Medulla oblongata (tissue), 1 donor: ENCODE measurements around the gene CHAF1A.

Experiments used
- DNase-seq: peaks from one replicate; pipeline ENCODE4 v3.0.0-alpha.2; 2015; ENCODE audit errors: extremely low spot score

The CHAF1A gene

DNA sequence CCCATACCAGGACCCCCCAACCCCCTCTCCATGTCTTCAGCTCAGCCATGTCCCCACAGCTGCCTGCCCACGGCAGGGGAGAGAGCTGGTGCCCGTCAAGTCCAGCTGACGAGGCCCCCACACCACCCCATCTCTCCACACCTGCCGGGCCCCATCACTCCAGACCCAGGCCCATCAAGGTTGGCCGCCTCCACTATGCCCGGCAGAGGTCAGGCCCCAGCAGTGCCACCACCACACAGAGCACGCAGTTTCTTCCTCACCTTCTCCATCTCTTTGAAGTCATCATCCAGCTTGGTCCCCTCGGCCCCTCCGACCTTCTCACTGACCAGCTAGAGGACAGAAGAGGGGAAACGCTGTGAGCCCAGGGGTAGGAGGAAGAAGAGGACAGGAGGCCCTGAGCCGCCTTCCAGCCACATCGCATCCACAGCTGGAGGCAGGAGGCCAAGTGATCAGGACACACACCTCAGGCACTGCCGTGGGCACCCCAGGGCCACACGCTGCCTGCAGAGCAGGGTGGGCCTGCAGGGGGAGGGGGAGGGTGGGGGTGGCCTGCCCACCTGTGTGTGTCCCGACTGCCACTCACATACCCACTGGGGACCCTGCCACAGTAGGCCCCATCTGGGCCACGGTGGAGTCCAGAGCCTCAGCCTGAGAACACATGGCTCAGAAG lies 35.6 kb upstream of the CHAF1A start:
- DNase-seq = no peak

DNA sequence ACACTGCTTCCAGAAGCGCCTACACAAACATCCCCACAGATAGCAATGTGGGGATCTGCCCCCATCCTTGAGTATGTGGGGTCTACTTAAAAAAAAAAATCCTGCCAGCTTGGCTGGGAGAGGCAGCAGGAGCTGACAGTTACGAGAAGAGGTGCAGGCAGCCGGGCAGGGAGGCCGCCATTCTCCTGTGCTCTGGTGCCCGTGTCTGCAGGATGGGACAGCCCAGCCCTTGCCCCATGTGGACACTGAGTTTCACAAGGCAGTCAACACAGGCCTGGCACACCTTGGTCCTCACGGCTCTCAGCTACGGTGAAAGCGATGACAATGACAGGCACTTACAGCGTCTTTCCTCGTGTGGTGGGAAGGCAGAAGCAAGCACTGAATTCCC lies 35.1 kb upstream of the CHAF1A start:
- DNase-seq = no peak

DNA sequence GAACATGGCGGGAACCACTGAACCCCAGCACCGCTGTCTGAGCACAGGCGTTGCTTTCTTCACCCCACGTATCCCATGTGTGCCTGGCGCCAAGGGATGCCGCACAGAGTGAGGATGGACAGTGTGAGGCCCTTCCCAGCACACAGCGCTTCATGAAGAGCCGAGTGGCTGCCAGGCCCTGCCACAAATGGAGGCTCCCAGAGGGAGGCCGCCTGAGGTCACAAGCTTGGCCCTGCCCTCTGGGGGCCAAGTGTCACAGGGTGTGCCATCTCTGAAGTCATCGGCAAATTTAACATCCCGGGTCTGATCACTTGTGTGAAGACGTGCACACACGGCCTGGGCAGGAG lies 34.7 kb upstream of the CHAF1A start:
- DNase-seq = no peak

DNA sequence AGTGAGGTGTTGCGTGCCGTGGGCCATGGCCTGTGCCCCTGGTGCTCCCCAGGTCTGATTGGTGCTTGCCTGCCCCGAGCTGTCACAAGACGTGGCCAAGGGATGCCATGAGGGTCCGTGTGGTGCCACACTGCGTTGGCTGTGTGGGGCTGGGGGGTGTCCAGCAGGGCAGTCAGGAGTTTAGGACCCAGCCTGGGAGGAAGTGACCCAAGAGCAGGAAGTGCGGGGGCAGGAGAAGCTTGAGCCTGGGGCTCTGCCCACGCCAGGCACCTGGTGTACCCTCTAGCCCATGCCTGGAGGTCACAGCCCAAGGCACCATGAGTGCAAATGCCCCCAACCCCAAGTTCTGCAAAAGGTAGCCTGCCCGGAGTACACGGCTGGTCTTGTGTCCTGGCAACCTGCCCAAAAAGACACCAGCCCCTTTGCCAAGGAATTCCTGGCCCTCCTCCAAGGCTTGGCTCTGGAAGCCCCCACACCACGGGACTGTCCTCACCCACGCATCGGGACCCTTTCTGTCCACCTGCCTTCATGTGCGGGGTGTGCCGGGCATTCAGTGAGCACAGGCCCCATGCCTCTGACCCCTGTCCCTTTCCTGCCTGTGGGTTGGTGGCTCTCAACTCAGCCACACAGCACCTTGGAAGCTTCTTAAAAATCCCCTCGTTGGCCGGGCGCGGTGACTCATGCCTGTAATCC lies 34.2 kb upstream of the CHAF1A start:
- no peak for DNase-seq

DNA sequence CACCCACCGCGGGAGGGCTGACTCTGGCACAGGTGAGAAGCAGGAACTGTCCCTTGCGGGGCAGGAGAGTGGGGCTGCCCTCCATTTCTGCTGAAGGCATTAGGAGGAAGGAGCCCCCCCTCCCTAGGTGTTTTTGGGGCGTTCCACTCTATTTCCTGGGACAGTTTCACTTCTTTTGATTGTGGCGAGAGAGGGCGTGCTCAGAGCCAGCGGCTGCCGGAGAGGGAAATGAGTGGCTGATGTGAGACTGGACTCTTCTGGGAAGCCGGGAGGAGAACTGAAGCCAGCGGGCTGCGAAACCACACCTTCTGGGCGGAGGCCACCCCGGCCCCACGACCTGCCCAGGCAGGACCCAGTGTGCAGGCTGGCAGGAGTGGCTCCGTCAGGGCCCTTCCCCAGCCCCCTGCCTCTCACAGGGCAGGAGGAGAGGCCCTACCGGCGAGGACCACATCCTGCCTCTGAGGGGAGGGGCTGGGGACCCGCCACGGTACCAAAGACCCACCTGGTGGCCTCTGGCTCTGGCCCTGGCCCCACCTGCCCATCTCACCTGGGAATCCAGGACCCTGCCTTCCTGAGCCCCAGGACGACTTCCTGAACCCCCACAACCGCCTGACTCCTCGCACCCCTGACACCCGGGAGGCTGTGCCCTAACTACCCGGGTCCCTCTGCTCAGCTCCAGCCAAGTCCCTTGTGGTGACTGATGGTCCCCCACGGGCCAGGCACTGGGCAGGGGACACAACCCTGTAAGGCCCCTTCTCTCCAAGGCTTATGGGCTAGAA lies 33.1 kb upstream of the CHAF1A start:
- DNase-seq = peak; percentile 67

DNA sequence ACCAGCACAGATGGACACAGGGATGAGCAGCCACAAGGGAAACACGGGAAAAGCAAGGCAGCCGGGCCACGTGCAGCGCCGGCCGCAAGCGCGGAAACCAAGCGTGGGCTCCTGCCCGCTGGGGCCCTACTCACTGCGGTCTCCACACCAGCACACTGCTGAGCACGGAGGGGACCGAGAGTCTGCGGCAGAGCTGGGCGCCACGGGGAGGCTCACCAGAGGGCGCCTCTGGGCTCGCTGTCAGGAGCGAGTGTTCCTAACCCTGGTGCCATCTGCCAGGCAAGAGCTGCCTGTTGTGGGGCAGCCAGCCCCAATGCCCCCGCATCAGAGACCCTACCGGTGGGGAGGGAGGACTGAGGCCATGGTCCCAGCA lies 32.6 kb upstream of the CHAF1A start:
- DNase-seq = peak; percentile 81

DNA sequence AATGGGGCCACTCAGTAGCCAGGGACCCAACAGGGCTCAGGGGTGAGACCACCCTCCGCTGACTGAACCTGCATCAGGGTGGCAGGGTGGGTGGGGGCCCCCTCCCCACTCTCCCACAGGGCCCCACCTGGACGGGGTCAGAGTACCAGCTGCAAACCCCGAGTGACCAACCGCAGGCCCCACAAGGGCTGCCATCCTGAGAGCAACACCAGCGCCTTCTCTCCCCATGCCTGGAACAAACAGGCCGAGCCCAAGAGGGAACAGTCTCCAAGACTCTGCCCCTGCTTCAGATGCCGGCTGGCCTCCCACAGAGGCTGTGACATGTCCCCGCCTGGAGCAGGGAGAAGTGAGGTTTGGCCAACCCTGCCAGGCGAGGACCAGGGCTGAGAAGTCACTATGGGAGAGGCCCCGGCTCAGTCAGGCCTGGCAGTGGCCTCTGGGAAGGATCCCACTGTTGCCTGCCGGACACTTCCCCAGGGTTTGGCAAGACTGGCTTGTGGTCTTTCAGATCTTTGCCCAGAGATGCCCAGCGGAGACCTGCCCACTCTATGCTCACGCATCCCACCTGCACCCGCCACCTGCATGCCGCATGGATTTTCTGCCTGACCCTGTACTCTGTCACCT lies 31.9 kb upstream of the CHAF1A start:
- no peak for DNase-seq

DNA sequence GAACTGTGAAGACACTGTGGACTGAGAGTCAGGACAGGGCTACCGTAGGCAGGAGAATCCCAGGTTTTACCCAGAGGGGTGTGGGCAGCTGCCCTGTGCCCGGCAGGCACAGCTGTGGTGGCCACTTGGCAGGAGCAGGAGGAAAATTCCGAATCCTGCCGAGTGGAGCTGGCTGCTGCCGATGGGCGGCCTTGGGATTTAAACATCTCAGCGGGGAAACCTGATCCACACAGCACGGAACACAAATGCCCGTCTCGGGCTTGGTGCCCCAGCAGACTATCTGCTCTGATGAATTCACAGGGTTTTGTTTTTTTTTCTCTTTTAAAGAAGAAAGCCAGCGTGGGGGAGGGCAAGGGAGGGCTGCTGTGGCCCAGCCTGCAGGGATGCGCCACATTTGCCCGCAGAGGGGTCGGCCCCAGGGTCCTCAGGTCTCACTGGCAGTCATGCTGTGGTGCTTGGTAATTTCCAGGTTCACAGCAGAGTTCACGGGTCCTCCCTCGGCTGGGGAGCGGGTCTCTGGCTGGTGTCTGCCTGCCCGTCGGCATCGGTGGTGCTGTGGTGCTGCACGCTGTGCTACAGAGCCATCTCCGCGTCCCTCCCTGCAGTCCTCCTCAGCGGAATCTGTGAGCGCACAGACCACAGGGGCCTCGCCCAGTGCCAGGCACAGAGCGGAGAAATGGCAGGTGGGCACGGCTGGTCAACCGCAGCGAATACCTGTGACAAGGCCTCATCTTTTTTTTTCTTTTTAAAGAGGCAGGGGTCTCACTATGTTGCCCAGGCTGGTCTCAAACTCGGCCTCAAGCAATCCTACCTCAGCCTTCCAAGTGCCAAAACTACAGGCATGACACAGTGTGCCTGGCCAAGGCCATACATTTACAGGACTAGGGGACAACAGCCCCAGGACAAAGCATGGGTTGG lies 30.9 kb upstream of the CHAF1A start:
- no peak for DNase-seq

DNA sequence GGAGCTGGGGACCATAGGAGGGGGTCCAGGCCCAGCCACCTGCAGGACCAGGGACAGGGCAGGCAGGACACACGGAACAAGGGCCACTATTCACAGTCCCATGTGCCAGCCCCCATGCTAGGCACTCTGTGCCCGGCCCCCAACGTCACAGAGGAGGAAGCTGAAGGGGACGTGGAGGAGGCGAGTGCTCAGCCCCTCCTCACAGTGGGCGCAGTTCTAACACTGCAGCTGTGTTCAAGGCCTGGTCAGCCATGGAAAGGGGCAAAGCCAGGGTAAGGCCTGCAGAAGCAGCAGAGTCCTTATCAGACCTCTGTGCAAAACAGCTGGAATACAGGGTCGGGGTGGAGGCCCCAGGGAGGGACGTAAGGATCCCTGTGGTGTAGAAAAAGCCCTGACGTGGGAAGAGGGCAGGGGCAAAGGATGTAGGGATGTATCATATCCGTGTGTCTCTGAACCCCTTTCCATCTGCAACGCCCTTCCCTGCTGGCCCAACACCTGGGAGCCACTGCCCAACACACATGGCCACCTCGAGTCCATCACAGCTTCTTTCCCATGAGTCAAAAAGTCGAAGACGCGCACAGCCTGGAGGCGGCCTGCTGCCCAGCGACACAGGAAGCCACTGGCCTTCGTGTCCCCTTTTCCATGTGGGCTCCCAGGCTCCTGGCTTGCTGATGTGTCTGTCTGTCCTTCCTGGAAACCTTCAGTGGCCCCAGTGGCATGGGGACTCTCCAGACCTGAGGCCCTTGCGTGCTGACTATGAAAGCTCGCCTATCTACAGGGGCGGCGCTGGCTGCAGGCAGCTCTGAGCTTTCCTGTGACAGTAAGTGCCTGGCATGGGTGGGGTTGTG lies 30.1 kb upstream of the CHAF1A start:
- no peak for DNase-seq

DNA sequence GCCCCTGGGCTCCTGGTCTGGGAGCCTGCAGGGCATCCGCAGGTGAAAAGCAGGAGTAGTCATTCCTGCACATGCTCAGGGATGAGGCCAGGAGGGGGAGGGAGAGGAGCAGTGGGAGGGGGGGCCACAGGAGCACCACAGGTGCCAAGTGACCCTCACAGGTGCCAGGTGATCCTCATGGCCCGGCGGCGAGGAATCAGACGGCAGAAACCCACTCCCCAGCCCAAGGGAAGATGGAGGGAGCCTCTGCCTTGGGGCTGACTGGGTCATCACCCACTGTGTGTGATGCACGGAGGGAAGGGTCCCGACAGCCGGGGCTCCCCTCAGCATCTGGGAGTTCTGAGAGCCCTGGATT lies 29.4 kb upstream of the CHAF1A start:
- DNase-seq = no peak

DNA sequence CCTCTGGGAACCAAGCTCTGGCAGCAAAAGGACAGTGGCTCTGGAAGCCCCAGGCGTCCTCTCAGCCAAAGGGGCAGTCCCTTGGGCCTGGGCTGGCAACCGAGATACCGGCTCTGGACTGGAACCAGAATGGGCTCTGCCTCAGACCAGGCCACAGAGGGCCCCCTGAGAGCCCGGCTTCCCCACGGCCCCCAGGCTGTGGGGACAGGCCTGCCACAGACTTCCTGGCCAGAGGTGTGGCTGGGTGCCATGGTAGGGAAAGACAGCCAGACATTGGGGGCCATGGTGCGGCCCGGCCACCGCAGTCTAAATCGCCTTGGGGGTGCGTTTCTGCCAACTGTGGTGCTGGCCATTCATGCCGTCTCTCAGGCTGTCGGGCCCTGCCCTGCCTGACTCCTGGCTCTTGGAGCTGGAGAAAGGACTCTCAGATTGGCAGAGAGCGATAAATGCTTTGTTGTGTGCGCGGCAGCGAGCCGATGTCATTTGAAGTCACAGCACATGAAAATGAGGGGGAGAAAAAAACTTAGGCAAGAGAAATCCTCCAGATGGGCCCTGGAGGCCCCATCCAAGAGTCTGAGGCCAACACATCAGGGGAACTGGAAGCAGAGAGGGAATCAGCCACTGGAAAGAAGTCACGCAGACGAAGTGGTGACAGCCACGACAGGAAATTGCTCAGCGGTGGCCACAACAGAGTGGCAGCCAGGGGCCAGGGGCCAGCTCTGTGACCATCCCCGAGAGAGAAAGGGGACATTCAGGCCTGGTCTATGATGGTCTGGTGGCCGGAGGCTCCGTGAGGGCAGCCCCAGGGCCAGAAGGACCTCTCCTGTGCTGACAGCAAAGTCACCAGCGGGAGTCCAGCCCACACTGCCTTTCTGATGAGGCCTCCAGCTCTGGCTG lies 28.6 kb upstream of the CHAF1A start:
- peak; percentile 89 for DNase-seq

DNA sequence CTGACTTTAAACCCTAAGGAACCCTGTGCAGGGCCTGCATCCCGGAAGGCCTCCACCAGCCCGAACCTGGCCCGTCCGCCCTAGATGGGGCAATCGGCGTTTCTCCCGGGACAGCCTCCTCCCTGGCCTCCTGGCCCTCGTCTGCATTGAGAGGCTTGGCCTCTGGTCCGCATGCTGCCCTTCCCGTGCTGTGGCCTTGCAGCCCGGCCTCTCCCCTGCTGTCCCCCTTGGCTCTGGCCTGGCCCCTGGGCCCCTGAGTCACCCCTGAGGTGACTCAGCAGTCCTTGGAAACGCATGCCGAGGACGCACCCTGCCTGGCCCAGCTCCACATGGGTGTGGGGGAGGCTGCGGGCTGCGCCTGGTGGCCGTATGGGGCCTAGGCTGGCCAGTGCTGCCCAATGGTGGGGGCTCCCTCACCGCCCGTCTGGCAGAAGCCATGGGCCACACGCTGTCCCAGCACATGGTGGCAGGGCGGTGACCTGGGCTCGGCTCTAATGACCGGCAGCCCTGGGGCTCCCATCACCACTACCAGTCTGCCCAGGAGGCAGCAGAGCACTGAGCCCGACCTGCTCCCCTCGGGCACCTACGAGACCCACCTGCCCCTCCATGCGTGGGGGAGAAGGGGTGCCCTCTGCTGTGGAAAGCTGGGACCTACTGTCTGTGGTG lies 27.8 kb upstream of the CHAF1A start:
- DNase-seq = no peak

DNA sequence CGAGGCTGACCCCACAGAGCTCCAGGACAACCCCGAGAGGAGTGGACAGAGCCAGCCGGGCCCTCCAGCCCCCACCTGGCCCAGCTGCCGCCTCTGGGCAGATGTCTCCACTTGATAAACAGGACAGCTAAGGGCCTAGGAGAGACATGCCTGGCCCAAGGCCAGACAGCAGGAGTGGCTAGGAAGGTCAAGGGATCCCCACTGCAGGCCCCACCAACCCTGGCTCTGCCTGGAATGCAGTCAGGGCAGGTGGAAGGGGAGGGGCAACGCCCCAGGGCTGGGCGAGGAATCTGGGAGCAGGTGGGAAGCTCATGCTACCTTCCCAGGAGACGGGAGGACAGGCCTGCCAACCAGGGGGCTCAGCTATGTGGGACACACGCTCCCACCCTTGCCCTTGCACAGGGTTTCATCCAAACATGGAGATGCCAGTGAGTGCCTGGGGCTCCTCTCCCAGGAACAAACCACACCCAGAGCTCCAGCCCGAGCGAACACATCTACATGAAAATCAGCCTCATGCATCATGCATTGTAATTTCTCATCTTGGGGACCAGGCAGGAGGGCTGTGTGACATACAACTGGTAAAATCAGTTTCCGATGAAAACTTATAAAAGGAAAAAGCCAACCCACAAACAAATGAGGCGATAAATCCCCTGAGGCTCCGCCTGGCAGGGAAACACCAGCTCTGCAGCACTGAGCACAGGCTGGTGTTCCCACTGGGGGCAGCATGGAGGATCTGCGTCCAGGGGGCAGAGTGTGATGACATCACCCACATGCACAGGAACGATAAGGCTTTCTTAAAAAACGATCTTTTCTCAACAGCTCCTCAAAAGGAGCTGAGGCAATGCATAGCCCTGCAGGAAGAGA lies 27.0 kb upstream of the CHAF1A start:
- DNase-seq = no peak

DNA sequence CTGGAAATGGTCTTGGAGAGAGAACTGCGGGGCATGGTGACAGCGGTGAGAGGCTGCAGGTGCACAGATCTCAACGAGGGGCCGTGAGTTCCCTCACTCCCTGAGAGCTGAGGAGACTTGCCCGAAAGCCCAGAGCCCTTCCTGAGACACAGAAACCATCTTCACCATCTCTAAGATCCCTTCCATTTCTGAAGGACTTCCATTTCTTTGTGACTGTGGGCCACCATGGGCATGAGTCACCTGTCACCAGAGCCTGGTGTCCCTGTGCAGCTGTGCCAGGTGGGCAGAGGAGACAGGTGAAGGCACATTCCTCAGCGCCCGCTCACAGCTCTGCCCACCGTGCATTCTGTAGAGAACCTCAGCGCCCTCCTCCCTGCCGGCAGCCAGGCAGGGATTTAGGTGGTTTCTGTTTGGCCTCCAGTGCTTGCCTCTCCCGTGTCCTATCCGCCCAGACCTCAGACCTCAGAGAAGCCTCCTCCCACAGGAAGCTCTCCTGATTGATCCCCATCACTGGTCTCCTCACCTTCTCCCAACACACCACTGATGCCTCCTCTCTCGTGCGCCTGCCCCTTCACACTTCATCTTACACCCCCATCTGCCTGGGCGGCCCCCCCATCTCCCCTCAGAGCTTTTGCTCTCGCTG lies 26.3 kb upstream of the CHAF1A start:
- no peak for DNase-seq

DNA sequence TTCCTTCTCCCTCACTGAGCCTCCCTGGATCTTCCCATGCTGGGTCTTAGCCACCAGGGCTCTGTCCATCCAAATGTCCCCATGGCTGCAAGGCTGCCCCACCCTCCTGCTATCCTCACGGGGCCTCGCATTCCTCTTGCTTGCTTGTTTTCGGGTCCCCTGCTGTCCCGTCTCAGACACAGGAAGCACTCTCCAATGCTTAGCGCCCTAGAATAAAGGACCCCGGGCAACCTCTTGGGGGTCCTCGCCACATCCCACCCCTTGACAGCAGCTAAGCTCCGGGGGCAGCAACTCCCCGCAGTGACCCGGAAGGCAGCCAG lies 25.8 kb upstream of the CHAF1A start:
- DNase-seq = no peak

DNA sequence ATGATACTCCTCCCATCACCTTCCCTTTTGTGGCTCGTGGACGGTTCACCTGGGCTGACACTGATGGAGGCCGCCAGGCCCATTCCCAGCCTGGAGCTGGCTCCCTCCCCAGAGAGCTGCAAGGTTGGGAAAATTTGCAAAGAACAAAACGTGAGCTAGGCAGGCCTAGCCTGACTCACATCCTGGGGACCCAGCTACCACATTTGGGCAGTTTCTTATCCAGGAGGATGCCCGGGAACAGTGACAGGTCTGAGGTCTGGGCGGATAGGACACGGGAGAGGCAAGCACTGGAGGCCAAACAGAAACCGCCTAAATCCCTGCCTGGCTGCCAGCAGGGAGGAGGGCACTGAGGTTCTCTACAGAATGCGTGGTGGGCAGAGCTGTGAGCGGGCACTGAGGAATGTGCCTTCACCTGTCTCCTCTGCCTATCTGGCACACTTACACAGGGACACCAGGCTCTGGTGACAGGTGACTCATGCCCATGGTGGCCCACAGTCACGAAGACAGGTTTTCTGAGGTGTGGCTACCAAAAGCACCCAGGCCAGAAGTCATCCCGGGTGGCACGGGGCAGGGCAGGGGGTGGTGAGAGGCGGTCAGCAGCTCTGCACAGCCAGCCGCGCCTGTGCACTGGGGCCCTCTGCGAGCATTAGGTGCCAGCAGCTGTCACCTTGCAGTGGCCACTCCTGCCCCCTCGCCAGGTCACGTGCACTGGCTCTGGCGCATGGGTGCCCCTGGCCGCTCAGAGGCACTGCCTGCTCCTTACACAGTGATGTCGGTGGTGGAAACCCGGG lies 25.3 kb upstream of the CHAF1A start:
- DNase-seq = no peak

DNA sequence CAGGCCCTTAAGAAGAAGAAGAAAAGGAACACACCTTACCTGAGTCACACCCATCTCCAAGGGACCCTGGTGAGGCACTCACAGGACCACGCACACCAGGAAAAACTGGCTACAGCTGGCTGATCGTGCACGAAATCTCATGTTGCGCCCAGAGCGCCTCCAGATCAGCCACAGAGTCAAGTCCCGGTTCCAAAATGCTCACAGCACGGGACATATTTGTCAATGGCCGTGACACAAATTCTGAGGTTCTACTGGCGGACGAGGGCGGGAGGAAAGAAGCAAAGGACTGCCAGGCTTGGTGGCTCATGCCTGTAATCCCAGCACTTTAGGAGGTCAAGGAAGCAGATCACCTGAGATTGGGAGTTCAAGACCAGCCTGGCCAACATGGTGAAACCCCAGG lies 23.6 kb upstream of the CHAF1A start:
- DNase-seq = no peak
